GM12892 (cell line): Measurements from ENCODE around the gene OR2A42.
"Not testable (repeated sequence)": the region's sequence is repeated elsewhere in the genome, so short reads cannot be mapped to it uniquely, and the experiment has no call there.

Experiments
- DNase-seq: peaks from one replicate; pipeline ENCODE4 v3.0.0; 2011; ENCODE audit not compliant: insufficient read length
- FAIRE-seq: peaks from 2 replicates; lab custom pipeline; 2011; peaks lifted over from hg19 to GRCh38; lab: Jason Lieb, UNC

The OR2A42 gene

DNA sequence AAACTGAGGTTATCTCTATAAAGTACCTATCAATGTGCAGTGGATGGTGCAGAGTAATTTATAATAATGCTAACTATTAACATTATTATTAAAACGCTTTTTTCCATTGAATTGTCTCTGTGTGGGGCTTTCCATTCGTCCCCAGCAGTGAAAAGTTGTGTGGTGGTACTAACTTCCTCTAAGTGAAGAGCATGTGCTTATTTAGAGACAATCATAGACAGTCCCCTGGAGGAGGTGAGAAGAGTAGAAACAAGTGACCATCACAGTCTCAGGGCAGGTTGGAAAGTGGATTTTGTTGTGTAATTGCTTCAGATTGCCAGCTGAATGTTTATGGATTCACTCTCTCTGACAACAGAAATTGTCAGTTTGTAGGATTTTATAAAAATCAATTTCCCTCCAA lies 8.4 kb downstream of the OR2A42 start:
- DNase-seq, FAIRE-seq: not testable (repeated sequence)

DNA sequence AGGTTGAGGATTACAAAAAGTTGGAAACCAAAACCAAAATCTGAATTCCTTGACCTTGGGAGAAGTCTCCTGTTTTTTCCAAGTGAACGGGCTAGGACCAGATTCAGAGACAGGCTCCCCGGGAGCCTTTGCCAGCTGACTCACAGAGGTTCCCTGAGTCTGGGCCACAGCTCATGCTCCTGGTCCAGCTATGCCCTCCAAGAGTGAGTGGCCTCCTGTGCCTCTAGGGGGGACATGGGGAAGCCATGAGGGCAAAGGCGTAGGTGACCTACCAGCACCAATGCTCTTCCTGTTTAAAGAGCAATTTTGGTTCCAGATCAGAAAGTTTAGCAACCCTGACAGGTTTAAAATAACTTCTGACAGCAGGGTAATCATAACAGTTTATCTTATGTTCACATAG lies 10.6 kb downstream of the OR2A42 start:
- not testable (repeated sequence) for FAIRE-seq

DNA sequence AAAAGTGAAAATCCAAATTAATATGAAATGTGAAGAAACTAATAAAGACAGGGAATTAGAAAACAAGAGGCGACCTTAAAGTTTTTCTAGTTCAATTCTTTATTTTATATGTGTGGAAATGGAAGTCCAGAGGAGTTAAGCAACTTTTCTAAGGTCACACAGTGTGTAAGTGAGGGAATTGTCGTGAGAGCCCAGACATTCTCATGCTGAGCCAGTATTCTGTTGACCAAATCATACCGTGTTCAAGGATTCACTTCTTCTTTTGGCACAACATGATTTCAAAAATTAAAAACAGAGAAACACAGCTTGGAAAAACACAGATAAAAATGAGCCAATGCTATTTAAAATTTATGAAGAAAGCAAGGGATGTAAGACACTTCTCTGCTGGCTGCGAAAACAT lies 12.5 kb downstream of the OR2A42 start:
- not testable (repeated sequence) for DNase-seq, FAIRE-seq

More for the DNA sequence above, 10.6 kb downstream of the OR2A42 start:
- DNase-seq, result not testable (repeated sequence)

DNA sequence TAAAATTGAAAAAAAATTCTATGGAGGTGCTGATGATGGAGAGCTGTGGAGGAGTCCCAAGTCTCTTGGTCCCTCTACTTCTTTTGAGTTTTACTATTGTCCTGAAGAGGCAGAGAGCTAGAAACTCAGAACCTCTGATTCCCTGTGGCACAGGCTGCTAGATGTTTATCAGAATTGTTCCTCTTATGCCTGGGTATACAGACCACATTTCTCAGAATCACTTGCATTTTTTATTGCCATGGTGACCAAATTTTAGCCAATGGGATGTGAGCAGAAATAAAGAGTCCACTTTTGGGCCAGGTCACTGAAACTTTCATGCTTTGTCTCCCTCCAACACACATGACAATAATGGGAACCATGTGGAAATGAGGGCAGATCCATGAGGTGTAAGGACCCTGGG lies 15.7 kb downstream of the OR2A42 start:
- DNase-seq, FAIRE-seq: not testable (repeated sequence)

DNA sequence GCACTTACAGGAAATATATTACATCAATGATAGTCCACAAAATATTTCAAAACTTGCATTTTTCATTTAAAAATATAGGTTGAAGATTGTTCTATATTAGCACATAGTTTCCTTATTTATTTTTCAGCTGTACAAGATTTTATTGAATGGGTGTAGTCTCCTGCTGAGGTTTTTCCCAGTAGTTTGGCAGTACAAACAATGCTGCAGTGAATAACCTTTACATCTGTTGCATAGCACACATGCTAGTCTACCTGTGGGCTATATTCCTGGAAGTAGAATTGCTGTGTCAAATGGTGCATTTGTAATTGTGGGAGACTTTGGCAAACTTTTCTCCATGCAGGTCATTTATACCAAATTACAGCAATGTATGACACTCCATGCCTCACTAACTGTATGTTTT lies 18.9 kb downstream of the OR2A42 start:
- not testable (repeated sequence) for DNase-seq, FAIRE-seq

DNA sequence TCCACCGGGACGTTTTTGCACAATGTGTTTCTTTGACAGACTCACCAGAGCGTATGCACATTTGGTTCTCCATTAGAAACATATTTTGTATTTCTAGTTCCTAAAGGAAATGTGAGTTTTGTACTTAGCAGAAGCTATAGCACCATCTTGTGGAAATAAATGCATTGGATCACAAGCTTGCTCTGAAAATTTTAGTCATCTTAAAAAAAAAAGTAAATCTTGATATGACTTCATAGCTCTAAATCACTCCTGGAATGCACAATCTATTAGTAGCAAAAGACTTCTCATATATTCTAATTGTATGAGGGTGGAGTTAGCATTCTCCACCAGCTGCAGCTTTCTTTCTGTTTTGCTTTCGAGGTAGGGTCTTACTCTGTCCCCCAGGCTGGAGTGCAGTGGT lies 20.3 kb downstream of the OR2A42 start:
- FAIRE-seq, DNase-seq: not testable (repeated sequence)

DNA sequence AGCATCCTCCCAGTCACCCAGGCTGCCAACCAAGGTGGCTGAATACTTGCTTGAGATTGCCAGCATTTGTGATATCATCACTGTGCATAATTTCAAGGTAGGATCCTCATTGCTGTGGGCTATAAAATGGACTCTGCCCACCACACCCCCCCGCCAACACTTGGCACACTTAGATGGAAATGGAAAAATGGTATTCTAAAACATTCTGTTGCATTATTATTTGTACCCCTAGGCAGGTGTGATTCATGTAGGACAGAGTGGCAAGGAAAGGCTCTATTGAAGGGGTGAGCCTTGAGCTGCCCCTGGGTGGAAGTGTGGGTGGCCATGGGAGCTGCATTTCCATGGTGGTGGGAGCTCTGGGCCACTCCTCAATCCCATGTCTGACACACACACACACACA lies 20.8 kb downstream of the OR2A42 start:
- FAIRE-seq, result not testable (repeated sequence)

DNA sequence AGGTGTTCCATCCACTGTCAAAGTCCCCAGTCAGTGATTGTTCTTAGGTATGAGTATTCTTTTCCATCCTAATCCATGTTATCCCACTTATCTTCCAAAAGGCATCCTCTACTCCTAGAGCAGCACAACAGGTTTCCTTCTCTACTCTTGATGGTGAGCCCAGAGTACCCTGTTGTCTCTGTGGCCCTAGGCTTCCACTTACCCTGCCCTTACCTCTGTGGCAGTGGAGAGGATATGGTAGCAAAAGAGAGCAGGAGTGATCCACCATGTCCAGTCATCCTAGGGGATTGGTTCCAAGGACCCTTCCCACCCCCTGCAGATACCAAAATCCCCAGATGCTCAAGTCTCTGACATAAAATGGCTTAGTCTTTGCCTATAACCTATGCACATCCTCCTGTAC lies 22.2 kb downstream of the OR2A42 start:
- not testable (repeated sequence) for FAIRE-seq, DNase-seq

More for the DNA sequence above, 20.8 kb downstream of the OR2A42 start:
- DNase-seq, result not testable (repeated sequence)

DNA sequence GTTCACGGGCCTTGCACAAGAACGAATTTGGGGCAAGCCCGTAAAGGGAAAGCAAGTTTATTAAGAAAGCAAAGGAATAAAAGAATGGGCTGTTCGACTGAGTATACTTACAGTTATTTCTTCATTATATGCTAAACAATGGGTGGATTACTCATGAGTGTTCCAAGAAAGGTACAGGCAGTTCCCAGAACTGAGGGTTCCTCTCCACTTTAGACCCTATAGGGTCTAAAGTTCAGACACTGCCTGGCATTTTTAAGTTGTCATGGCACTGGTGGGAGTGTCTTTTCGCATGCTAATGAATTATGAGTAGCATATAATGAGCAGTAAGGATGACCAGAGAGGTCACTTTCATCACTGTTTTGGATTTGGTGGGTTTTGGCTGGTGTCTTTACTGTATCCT lies 34.1 kb downstream of the OR2A42 start:
- not testable (repeated sequence) for FAIRE-seq, DNase-seq

DNA sequence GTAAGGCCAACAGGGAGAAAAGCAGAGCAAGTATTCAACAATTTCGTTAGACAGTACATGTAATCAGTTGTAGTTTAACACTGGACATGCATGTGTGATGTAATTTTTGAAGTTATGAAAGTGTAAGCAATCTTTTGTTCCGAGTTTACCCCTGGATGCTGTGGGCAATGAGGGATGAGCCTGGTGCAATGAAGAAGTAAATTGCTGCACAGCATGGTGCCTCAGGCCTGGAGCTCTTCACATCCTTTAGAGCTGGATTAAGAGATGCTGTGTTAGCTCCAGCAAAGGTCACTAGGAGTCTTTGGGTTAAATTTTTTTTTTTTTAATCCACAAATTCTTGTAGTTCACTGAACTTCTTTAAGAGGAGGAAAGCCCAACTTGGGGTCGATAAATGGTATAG lies 36.3 kb downstream of the OR2A42 start:
- FAIRE-seq, DNase-seq: not testable (repeated sequence)

DNA sequence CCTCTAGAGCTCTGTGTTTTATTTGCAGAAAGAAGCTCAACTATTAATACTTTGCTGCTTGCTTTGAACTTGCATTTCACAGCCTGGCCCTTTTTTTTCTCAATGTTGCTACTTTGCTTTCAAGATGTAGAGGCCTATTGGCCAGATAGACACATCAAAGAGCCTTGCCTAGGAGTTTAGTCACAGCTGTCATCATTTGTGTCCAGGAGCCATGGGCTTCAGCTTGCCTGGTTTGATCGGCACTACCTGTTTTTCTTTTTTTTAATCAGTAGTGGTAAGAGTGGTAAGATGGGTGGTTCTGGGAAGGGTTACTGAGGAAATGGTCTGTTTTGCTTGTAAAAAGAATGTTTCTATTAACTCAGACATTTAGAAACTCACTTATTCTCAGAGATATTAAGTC lies 37.4 kb downstream of the OR2A42 start:
- FAIRE-seq, DNase-seq: not testable (repeated sequence)

DNA sequence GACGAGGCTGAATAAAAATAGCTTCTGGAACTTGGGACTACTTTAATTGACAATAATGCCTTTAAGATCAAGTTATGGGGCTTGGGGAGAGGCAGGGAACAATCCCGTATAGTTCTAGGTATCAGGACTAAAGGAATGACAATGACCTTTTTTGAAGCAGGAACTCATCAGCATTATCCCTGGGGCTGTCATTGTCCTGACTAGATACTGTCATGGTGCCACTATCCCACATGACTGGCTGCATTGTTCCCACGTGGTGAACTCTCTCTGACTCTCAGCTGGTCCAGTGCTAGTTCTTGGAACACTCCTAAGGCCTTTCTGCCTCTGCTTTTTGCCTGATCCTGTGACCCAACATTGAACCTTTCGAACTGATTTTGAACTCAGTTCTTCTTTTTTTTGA lies 40.5 kb downstream of the OR2A42 start:
- DNase-seq, FAIRE-seq: not testable (repeated sequence)

DNA sequence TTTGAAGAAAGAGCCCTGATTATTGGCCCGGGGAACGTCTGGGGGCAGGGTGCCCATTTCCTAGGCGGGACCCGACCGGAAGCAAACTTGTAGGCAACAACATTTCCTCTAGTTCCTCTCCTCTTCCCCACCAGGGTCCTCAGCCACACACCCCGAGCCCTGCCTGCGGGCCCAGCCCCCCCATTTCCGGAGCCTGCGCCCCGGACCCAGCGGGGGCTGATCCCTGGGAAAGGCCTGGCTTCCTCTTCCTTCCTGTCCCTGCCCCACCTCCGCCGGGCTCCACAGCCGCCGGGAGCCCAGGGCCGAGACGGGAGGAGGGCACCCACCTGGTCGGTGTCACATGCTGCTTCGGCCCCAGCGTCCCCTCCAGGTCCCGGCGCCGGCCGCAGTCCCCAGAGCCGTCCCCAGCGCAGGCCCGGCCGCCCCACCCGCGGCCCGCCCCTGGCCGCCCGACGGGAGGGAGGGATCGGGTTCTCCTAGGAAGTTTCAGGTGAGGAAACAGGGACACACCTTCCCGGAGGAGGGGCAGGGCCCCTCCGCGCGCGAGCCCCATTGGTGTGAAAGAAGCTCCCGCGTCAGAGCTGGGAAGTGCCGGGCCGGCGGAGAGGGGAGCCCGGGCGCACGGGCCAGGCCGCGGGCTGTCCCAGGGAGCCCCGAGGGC lies 44.1 kb downstream of the OR2A42 start, which contains the start of gene ARHGEF35:
ARHGEF35 (minus strand) TSS at position 622 of the 661 bp plus-strand sequence. CDS start 7,450 bp downstream, outside the sequence.
- not testable (repeated sequence) for DNase-seq, FAIRE-seq

DNA sequence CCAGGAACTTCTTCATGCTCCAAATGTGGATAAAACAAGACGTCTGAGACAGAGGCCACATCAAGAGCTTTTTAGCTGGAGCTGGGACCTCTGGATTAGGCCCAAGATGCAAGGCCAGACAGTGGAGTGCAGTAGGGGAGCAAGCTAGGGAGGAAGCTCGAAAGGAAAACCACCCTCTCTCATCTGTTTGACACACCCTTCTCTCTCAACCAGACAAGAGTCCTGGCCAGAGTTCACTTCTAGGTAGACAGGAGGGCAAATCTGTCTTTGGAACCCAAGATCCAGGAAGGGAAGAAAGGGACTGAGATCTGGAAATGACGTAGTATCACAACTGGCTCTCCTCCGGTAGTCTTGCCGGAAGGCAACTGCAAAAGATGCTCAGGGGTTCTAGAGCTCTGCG lies 45.0 kb downstream of the OR2A42 start:
- FAIRE-seq, DNase-seq: not testable (repeated sequence)

DNA sequence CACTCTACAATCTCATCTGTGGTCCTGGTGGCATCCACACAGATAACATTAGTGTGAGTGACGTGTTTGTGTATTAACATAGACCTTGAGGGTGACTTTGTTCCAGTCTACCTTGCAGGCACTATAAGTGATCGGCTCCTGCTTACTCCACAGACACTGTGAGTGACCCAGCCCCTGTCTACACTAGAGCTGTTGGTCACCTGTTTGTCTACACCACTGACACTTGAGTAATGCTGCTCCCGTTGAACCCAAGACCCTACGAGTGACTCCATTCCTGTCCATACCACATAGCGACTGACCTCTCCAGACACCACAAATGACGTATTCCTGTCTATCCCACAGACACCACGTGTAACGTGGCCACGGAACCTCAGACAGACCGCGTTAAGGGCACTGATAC lies 45.6 kb downstream of the OR2A42 start:
- not testable (repeated sequence) for DNase-seq, FAIRE-seq

DNA sequence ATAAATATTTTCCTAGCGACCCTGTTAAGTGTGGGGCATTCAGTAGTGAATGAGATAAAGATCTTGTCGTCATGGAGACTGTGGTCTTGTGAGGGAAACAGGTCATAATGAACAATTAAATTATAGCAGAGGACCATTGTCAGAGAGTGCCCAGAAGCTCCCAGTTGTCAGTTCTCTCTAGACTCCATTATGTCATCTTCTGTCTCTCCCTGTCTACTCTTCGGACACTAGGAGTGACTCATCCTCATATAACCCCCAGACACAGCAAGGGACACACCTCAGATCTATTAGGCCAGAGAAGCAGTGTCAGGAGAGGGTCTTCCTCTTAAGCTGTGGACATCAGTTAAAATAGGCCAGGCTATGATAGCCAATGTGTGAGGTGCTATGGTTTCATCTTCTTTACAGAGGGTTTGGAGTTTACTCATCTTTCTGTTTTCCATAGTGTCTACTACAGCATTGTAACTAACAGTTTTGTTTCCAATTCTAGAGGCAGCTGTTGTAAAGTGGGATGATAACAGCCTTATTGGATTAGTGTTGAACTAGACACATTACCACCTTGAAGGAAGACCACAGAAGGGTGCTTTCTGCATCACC lies 50.7 kb downstream of the OR2A42 start:
- not testable (repeated sequence) for DNase-seq, FAIRE-seq

DNA sequence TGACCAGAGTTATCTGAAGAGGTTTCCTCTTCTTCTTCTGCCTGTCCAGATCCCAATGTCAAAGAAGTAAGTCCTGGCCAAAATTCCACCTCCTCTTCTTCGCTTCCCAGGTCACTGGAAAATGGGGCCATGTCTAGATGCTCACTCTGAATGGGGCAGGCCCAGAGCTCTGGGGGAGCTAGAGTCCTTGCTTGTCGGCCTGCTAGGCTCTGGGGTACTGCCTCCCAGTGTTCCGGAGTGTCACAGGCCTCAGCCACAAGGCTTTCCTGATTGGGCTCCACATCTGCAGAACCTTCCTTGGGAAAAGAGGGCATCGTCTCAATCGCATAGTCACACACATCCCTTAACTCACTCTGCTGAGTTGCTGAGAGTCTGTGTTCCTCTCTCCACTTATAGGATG lies 51.6 kb downstream of the OR2A42 start:
- not testable (repeated sequence) for DNase-seq, FAIRE-seq

DNA sequence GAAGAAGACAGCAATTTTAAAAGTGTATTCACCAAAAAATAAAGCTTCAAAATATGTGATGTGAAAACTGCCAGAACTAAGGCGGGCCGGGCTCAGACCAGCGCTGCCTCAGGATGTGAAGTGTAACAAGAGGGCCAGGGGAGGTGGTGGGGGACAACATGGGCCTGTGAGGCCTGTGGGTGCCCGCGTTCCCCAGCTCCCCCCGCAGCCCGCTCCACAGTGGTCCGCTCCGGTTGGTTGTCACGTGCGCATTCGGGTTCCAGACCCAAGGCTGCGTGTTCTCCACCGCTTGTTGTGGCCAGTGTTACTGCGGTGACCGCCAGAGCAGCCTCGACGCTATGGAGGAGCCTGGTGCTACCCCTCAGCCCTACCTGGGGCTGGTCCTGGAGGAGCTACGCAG lies 56.2 kb downstream of the OR2A42 start, which contains the start of gene CTAGE4:
CTAGE4 (plus strand) TSS at position 301 of the 400 bp plus-strand sequence; CDS start at position 339, 38 bp downstream.
- FAIRE-seq, result not testable (repeated sequence)

DNA sequence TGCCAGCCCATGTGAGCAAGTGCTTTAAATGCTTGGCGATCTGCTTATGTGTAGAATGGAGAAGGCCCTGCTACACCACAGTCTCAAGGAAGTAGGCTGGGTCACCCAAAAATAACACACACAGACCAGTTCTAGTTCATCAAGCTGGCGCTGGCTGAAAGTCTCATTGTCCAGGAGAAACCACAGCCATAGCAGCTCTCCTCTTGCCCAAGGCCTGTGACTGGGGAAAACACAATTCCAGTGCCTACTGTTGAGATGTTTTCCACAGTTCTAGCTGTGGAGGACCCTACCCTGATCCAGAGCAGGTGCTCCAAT lies 60.3 kb downstream of the OR2A42 start:
- not testable (repeated sequence) for FAIRE-seq

More for the DNA sequence above, 56.2 kb downstream of the OR2A42 start, which contains the start of gene CTAGE4:
- not testable (repeated sequence) for DNase-seq

DNA sequence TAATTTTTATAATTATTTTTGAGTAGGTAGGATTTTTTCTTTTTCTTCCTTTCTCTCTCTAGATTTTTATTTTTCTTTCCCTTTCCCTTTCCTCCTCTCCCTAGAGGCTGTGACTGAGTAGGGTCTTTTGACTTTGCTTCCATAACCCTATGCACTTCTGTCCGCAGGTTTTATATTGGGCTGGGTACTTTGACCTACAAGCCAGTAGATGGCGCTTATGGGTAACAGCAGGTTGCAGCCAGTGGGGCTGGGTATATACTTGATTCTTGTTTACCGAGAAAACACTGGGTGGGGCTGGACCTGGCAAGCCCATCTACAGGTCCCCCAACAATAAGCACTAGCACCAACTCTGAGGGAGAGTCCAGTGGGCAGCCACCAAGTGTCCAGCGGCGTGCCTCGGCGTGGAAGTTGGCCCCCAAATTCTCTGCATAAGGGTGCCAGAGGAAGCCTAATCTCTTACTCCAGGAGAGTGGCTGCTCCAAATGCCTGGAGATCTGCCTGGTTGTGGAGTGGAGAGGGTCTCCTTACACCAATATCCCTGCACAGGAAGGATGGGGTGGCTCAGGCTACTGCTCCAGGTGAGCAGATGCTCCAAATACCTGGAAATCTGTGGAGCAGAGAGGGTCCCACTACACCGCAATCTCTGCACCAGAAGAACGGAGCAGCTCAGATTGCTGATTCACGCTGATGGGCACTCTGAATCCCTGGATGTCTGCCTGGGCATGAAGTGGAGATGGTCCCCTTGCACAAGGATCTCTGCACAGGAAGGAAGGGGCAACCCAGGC lies 60.8 kb downstream of the OR2A42 start:
- not testable (repeated sequence) for DNase-seq
- FAIRE-seq, result peak; percentile 82

More for the DNA sequence above, 60.3 kb downstream of the OR2A42 start:
- DNase-seq, result not testable (repeated sequence)
